ENCODE results near the gene CLIP4. TPM values are rescaled to one million over a fixed set of nuclear protein-coding genes. Genes with fewer than 3 reads are reported as not detected.

The CLIP4 gene
- total RNA-seq, 4 donors from 2014 or later: 11.9 to 37.8 (median 22.5) TPM

DNA sequence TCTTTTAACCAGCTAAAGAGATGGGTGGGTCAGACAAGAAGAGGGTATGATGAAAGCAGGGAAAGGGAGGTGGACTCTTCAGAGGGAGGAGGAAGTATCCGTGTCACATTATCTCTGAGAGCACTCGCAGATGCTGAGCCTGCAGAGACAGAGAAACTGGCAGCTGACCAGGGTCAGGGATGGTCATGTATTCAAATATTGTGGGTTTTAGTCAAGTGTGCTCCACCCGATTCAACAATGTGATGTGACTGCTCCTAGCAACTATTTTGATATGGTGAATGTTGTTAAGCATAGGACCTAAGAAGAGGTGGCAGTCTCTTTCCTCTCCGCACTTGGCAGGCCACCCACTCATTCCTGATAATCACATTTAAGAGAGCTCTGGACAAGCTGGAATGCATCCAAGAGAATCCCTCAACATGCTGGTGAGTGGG lies 1.3 kb upstream of the CLIP4 start:
- Histone ChIP-seq H3K4me3 (no peak overlapping the region), H3K9me3 (no peaks in the 10 kb centered on the region), H3K27me3 (no peaks in the 10 kb centered on the region), H3K4me1 (peaks cover 0 to 13% (median 5%) of the 10 kb centered on the region in 4 donors), H3K36me3 (no peaks in the 10 kb centered on the region), H3K27ac (peak overlapping the region in 3 of 4 donors; percentile 90 to 92 (median 91))
- intact Hi-C loops (cut with DNase I; ENCODE audit: low total_unique reads): loop anchor here (10.0 kb wide), 1 partner anchor 129 kb away; the partner anchor contains the start of gene TOGARAM2
- TF ChIP-seq EP300 (IDR thresholded peaks at IDR 0.05; ENCODE audit: low read depth): no peak
- TF ChIP-seq POLR2AphosphoS5 (IDR thresholded peaks at IDR 0.05): no peak
- no peak for TF ChIP-seq POLR2A (IDR thresholded peaks at IDR 0.05)
- TF ChIP-seq, protein P1, sequence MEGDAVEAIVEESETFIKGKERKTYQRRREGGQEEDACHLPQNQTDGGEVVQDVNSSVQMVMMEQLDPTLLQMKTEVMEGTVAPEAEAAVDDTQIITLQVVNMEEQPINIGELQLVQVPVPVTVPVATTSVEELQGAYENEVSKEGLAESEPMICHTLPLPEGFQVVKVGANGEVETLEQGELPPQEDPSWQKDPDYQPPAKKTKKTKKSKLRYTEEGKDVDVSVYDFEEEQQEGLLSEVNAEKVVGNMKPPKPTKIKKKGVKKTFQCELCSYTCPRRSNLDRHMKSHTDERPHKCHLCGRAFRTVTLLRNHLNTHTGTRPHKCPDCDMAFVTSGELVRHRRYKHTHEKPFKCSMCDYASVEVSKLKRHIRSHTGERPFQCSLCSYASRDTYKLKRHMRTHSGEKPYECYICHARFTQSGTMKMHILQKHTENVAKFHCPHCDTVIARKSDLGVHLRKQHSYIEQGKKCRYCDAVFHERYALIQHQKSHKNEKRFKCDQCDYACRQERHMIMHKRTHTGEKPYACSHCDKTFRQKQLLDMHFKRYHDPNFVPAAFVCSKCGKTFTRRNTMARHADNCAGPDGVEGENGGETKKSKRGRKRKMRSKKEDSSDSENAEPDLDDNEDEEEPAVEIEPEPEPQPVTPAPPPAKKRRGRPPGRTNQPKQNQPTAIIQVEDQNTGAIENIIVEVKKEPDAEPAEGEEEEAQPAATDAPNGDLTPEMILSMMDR (IDR thresholded peaks at IDR 0.05): no peak
- 47 to 63% methylated on average over 2 to 4 of the region's 4 CpGs for WGBS, 2 donors (ENCODE audit: low coverage in 1 of 2)
- in situ Hi-C loops (cut with MboI; ENCODE audit: low pct_ligation_motif_present in 1 of 4, low pct_unique_long_range_greater_than_20kb in 1 of 4, low sequenced_read_pairs in 3 of 4): no loop called here
- peak; percentile 58 for DNase-seq

DNA sequence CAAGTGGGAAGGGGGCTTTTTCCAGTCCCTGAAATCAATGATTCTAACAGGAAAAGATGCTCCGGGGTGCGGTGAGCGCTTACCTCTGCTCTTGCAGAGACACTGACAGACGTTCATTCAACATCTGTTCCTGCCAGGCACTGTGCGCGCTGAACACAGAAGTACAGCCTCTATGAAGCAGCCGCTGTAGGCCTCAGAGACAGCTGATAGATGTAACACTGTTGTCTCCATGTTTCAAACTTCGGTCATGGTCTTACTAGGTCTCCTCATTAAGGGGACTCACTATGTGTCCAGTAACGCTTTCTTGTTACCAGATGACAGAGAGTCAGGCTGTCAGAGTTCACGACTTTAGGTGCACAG lies 649 bp upstream of the CLIP4 start:
- no peaks in the 10 kb centered on the region for H3K36me3 ChIP-seq
- H3K4me1 ChIP-seq: peaks cover 0 to 20% (median 5%) of the 10 kb centered on the region in 4 donors
- DNase-seq: no peak
- H3K9me3 ChIP-seq: no peaks in the 10 kb centered on the region
- intact Hi-C loops (cut with DNase I; ENCODE audit: low total_unique reads) (loop anchor here (10.0 kb wide), 1 partner anchor 130 kb away; the partner anchor contains the start of gene TOGARAM2), in situ Hi-C loops (cut with MboI; ENCODE audit: low pct_ligation_motif_present in 1 of 4, low pct_unique_long_range_greater_than_20kb in 1 of 4, low sequenced_read_pairs in 3 of 4) (no loop called here)
- no peaks in the 10 kb centered on the region for H3K27me3 ChIP-seq
- 87 to 90% methylated on average over 8 to 10 of the region's 10 CpGs for WGBS, 2 donors (ENCODE audit: low coverage in 1 of 2)
- TF ChIP-seq POLR2A (IDR thresholded peaks at IDR 0.05): no peak
- TF ChIP-seq, protein P1 (IDR thresholded peaks at IDR 0.05): no peak
- TF ChIP-seq POLR2AphosphoS5 (IDR thresholded peaks at IDR 0.05): no peak
- TF ChIP-seq EP300 (IDR thresholded peaks at IDR 0.05; ENCODE audit: low read depth): no peak
- peak overlapping the region in 2 of 4 donors; percentile 55 to 84 for H3K4me3 ChIP-seq
- peak overlapping the region; percentile 87 to 92 (median 90) for H3K27ac ChIP-seq

DNA sequence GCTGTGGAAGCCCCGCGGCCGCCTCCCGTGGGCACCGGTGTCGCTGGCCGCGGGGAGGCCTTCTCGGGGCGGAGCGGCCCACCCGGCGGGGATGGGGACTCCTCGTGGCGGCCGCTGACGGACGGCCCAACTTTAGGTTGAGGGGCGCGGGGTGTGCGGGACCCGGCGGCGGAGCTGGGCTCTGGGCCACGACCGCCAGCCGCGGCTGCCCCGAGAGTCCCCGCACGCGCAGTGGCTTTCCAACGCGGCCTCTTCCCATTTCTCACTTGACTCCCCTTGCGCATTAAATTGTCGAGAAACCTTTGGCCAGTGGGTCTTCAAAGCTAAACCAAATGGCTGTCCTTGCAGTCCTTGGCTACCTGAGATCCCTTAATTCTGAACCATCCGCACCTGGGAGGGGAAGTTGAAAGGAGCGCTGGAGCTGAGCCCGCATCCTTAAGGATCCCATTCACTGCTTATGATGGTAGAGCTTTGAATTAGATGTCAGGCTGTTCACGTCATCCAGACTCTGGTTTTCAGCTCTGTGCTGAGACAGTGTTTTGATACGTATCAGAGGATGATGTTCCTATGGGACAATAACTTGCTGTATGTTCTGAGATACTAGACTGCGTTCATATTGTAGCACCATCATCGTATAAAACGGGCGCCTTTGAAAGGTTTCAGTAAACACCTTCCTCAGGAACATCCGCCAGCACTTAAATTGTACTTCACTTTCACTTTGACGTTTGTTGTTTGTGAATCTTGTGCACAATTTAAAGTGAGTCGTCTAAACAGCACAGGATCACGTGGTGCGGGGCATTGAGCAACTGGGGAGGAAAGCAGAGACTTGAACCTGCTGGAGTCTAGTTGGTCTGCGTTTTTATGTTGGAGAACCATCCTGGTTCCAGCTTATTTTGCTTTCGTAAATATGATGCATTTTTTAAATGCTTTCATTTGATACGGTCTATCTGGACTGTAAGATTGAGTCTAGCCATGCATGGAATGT lies 874 bp downstream of the CLIP4 start:
- in situ Hi-C loops (cut with MboI; ENCODE audit: low pct_ligation_motif_present in 1 of 4, low pct_unique_long_range_greater_than_20kb in 1 of 4, low sequenced_read_pairs in 3 of 4) (no loop called here), intact Hi-C loops (cut with DNase I; ENCODE audit: low total_unique reads) (loop anchor here (10.0 kb wide), 1 partner anchor 131 kb away; the partner anchor contains the start of gene TOGARAM2)
- no peak for TF ChIP-seq EP300 (IDR thresholded peaks at IDR 0.05; ENCODE audit: low read depth)
- TF ChIP-seq POLR2A (IDR thresholded peaks at IDR 0.05): peak; percentile 34
- peak in 1 of 3 donors; percentile 45 for TF ChIP-seq POLR2AphosphoS5 (IDR thresholded peaks at IDR 0.05)
- TF ChIP-seq, protein P1 (IDR thresholded peaks at IDR 0.05): no peak
- 3 to 10% methylated on average over 10 to 35 of the region's 53 CpGs for WGBS, 2 donors (ENCODE audit: low coverage in 1 of 2)
- Histone ChIP-seq H3K9me3 (no peaks in the 10 kb centered on the region), H3K4me1 (peaks cover 0 to 20% (median 5%) of the 10 kb centered on the region in 4 donors), H3K4me3 (peak overlapping the region; percentile 50 to 84 (median 60)), H3K27me3 (no peaks in the 10 kb centered on the region), H3K36me3 (no peaks in the 10 kb centered on the region), H3K27ac (peak overlapping the region; percentile 87 to 92 (median 90))
- DNase-seq: peak; percentile 71

DNA sequence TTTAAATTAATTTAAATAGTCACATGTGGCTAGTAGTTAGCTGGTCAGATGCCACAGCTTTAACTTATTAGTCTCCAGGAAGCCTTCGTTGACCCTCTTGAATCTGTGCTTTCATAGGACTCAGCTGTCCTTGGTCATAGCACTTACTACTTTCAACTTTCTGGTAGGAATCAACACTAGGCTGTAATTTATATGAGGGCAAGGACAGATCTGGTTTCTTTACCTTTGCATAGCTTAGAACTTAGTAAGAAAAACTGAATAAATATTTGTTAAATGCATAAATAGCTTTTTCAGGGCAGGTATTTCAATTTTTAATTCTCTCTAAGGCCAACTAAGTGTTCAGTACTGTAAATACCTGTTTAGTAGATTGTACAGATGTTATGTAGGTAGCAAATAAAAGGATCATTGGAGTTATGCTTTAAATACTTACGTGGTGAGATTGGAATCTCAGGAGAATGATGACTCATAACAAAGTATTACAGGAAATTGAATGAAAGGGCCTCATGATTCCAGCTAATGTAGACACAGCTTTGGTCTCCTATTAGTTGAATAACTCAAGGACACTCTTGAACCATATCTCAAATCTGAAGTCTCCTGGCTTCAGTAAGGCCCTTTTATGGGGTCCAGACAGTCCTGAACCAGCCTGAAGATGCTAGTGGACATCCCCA lies 2.6 kb downstream of the CLIP4 start:
- Histone ChIP-seq H3K36me3 (no peaks in the 10 kb centered on the region), H3K4me3 (no peak overlapping the region), H3K27ac (peak overlapping the region in 3 of 4 donors; percentile 87 to 92 (median 91)), H3K9me3 (no peaks in the 10 kb centered on the region), H3K4me1 (peaks cover 0 to 20% (median 5%) of the 10 kb centered on the region in 4 donors), H3K27me3 (no peaks in the 10 kb centered on the region)
- intact Hi-C loops (cut with DNase I; ENCODE audit: low total_unique reads) (loop anchor here (10.0 kb wide), 1 partner anchor 133 kb away; the partner anchor contains the start of gene TOGARAM2), in situ Hi-C loops (cut with MboI; ENCODE audit: low pct_ligation_motif_present in 1 of 4, low pct_unique_long_range_greater_than_20kb in 1 of 4, low sequenced_read_pairs in 3 of 4) (no loop called here)
- WGBS, 2 donors (ENCODE audit: low coverage in 1 of 2): 31 to 68% methylated on average over 1 to 2 of the region's 2 CpGs
- TF ChIP-seq POLR2AphosphoS5 (IDR thresholded peaks at IDR 0.05) (no peak), EP300 (IDR thresholded peaks at IDR 0.05; ENCODE audit: low read depth) (no peak), POLR2A (IDR thresholded peaks at IDR 0.05) (no peak)
- TF ChIP-seq, protein P1 (IDR thresholded peaks at IDR 0.05): no peak
- DNase-seq: no peak

All from transverse colon (tissue), 4 donors.